Aorta (tissue), 5 donors: ENCODE results near the gene FOXJ2. TPM values are rescaled to one million over a fixed set of nuclear protein-coding genes. Genes with fewer than 3 reads are reported as not detected.
"Not testable (repeated sequence)": the region's sequence is repeated elsewhere in the genome, so short reads cannot be mapped to it uniquely, and the experiment has no call there.

ENCODE experiments used
- ATAC-seq: fragments of 200-7000 bp; cut with Tn5 transposase; one replicate; pipeline ENCODE4 v1.9.1; 2022; ENCODE audit warnings: moderate library complexity; ENCODE audit not compliant: low FRiP score
- DNase-seq, 2 donors: peaks; one replicate each; pipeline ENCODE4 v3.0.0-alpha.2; 2020
- H3K27ac ChIP-seq, 2 donors: one replicate each; pipeline ENCODE4 v1.5.1; 2013; ENCODE audit warnings: low read length in 2 of 2, mild to moderate bottlenecking in 2 of 2, moderate library complexity in 2 of 2, control low read depth in 1 of 2, inconsistent platforms in 1 of 2, low read depth in 1 of 2
- H3K27me3 ChIP-seq, 2 donors: one replicate each; pipeline ENCODE4 v1.6.1; 2013; ENCODE audit warnings: control low read depth in 1 of 2, low read length in 1 of 2, mild to moderate bottlenecking in 1 of 2, moderate library complexity in 1 of 2; ENCODE audit not compliant: insufficient read depth in 2 of 2, control insufficient read depth in 1 of 2
- H3K36me3 ChIP-seq, 2 donors: one replicate each; pipeline ENCODE4 v1.6.1; 2013; ENCODE audit warnings: control low read depth in 1 of 2, low read length in 1 of 2, mild to moderate bottlenecking in 1 of 2; ENCODE audit not compliant: insufficient read depth in 2 of 2, control insufficient read depth in 1 of 2
- H3K4me1 ChIP-seq, 2 donors: one replicate each; pipeline ENCODE4 v1.6.1; 2013; ENCODE audit warnings: low read length in 2 of 2, control low read depth in 1 of 2, mild to moderate bottlenecking in 1 of 2, moderate library complexity in 1 of 2; ENCODE audit not compliant: insufficient read depth in 2 of 2, control insufficient read depth in 1 of 2
- H3K4me3 ChIP-seq, 2 donors: one replicate each; pipeline ENCODE4 v1.5.1; 2013; ENCODE audit warnings: low read length in 2 of 2, control low read depth in 1 of 2, mild to moderate bottlenecking in 1 of 2
- H3K9me3 ChIP-seq: one replicate; pipeline ENCODE4 v1.6.1; 2013; ENCODE audit warnings: mild to moderate bottlenecking, low read length; ENCODE audit not compliant: control insufficient read depth
- WGBS, 2 donors: extraction: QIAGEN DNeasy Blood & Tissue Kit; methylation state at CpG; one replicate each; pipeline ENCODE4 v1.1.7; 2013; 5-methylcytosine and 5-hydroxymethylcytosine counted together
- intact Hi-C, 2 donors: fragments of 100-400 bp; cut with DNase I; formaldehyde crosslinking; loops; one replicate each; pipeline versions ENCODE4 v1.14.2 to v1.15.0; 2022
- polyA plus RNA-seq, 2 donors: library from polyadenylated mRNA; stranded (reverse); fragments of 200-250 nt; gene quantifications; one replicate each; pipeline ENCODE4 v1.2.3, GENCODE V29; 2013
- total RNA-seq, 2 donors: library from RNA; stranded (reverse); fragmentation: NEBNext Ultra II Directional; extraction: Animal tissue kit (Norgen Biotek cat#: 25700); gene quantifications; one replicate each; pipeline ENCODE4 v1.2.1, GENCODE V29; 2021
- donor health status: healthy with polysubstance abuse.
- donor health status: Bipolar disorder and iron deficiency.
- donor health status: DM: no; HTN: no; CAD: no.
- donor health status: DM: no; HTN: no; CAD: no.
- donor health status: DM: yes; HTN: yes; CAD: no.

FOXJ2 gene
- total and polyA plus RNA-seq, 4 donors = 6.0 to 32.1 (median 21.0) TPM

DNA sequence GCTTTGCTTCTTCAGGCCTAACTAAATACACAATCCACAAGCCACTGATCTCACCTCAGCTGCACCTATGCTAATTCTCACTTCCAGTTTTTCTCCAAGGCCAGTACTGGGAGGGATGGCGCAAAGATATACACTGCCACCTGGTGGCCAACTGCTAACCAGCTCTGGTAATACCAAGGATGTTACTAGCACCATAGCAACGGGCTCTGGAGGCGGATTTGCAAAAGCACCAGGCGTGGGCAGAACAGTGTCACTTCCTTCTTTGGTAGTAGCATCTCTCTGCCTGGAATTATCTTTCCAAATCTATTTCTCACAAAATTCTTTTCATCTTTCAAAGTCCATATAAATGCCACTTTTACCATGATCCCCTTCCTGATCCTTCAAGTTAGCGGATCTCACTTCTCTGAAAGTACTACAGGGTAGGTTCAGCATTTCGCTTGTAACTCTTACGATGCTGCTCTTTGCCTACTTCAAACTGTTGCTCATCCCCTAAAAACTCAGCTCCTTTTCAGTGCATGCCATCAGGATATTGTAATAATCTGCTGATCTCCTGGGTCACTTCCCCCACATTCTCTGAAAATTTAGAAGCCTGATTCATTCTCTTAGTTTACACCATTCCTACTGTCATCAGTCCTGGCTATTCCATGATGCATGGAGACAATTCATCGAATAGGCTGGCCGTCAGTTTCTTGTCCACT, 37.1 kb upstream of the FOXJ2 start:
- intact Hi-C loops = loop anchor here (1.0 to 2.0 kb wide), 3 partner anchors 63 to 135 kb away; no protein-coding TSS in a partner anchor
- WGBS, 2 donors = 42 to 43% methylated on average over 9 of the region's 9 CpGs

DNA sequence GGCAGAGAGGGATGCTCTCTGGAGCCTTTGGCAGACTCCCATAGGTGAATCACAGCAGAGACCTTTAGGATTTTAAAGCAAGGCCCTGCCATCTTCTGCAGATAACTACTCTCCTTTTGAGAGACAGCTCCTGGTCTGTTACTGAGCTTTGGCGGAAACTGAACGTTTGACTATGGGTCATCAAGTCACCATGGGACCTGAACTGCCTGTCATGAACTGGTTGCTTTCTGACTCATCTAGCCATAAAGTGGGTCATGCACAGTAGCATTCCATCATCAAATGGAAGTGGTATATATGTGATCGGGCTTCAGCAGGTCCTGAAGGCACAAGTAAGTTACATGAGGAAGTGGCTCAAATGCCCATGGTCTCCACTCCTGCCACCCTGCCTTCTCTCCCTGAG, 31.7 kb upstream of the FOXJ2 start:
- ATAC-seq, H3K4me3 ChIP-seq, DNase-seq, H3K4me1 ChIP-seq, H3K27me3 ChIP-seq, H3K9me3 ChIP-seq, H3K36me3 ChIP-seq, intact Hi-C loops, H3K27ac ChIP-seq: not testable (repeated sequence)
- WGBS, 2 donors = 82 to 84% methylated on average over 3 of the region's 3 CpGs

More for the DNA sequence above, 37.1 kb upstream of the FOXJ2 start:
- Histone ChIP-seq H3K4me3 (no peak overlapping the region), H3K27ac (no peak overlapping the region), H3K27me3 (no peaks in the 10 kb centered on the region), H3K4me1 (no peaks in the 10 kb centered on the region), H3K36me3 (no peaks in the 10 kb centered on the region), H3K9me3 (no peaks in the 10 kb centered on the region)
- ATAC-seq (peak; percentile 100), DNase-seq (peak; percentile 89 to 92)

DNA sequence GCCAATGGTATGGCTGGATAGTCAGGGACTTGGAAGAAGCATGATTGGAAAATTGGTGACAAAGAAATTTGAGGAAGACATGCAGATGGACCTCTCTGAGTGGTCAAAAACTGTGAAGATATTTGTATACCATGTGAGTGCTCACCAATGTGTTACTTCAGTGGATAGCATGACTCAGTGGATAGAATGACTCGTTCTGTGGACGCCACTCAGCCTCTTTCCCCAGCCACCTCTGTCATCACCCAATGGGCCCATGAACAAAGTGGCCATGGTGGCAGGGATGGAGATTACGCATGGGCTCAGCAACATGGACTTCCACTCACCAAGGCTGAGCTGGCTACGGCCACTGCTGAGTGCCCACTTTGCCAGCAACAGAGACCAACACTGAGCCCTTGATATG, 31.0 kb upstream of the FOXJ2 start:
- H3K9me3 ChIP-seq, H3K4me3 ChIP-seq, H3K36me3 ChIP-seq, DNase-seq, intact Hi-C loops, H3K4me1 ChIP-seq, H3K27me3 ChIP-seq, ATAC-seq, H3K27ac ChIP-seq: not testable (repeated sequence)
- 88 to 92% methylated on average over 4 of the region's 4 CpGs for WGBS, 2 donors

DNA sequence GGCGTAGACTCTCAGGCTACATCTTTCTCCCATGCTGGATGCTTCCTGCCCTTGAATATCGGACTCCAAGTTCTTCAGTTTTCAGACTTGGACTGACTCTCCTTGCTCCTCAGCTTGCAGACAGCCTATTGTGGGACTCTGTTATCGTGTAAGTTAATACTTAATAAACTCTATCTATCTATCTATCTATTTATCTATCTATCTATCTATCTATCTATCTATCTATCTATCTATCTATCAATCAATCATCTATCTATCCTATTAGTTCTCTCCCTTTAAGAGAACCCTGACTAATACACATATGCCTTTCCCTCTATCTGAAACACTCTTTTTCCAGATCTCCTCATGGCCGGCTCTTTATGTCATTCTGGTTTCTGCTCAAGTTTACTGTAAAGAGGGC, 27.6 kb upstream of the FOXJ2 start:
- H3K4me1 ChIP-seq, H3K27ac ChIP-seq, intact Hi-C loops, H3K36me3 ChIP-seq, H3K9me3 ChIP-seq, H3K27me3 ChIP-seq, H3K4me3 ChIP-seq, DNase-seq, ATAC-seq: not testable (repeated sequence)
- 85 to 86% methylated on average over 4 of the region's 4 CpGs for WGBS, 2 donors

DNA sequence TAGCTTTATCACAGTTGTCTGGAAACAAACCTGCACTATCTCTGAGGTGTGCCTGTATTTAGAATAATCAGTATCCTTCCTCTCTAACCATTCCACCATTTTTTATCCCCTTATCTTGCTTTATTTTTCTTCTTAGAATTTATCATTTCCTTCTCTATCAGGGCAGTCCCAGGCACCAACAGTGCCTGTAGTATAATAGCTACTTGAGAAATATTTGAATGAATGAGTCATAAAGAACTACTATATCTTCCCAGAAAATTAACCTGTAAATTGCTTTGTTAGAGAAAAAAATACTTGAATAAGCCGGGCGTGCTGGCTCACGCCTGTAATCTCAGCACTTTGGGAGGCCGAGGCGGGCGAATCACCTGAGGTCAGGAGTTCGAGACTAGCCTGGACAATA, 21.2 kb upstream of the FOXJ2 start:
- Histone ChIP-seq H3K36me3 (no peaks in the 10 kb centered on the region), H3K4me1 (no peaks in the 10 kb centered on the region), H3K27ac (no peak overlapping the region), H3K27me3 (peaks cover 0 to 1% of the 10 kb centered on the region in 2 donors), H3K9me3 (no peaks in the 10 kb centered on the region), H3K4me3 (no peak overlapping the region)
- ATAC-seq (no peak), DNase-seq (no peak)
- 75 to 87% methylated on average over 7 of the region's 7 CpGs for WGBS, 2 donors
- intact Hi-C loops = no loop called here

DNA sequence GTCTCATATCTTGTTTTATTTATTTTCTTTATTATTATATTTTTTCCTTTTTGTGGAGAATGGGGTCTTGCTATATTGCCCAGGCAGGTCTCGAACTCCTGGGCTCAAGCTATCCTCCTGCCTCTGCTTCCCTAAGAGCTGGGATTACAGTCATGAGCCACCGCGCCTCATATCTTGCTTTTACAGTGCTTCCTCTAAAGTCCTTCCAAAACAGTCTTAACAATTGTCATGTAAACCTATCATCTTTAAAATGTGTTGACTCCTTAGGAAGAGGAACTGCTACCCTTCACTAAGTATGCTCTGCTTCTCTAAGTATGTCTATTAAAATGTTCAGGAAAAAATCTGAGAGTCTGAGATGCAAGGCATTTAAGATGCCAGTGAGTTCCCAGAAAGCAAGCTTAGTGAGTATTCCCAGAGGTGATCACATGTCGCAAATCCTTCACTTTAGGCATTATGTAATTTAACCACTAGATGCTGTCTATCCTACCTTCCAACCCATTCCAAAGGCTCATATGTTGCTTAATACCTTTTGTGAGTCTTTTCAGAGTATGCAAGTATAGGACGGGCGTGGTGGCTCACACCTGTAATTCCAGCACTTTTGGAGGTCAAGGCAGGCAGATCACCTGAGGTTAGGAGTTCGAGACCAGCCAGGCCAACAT, 19.7 kb upstream of the FOXJ2 start:
- Histone ChIP-seq H3K27me3 (peaks cover 0 to 1% of the 10 kb centered on the region in 2 donors), H3K9me3 (no peaks in the 10 kb centered on the region), H3K27ac (no peak overlapping the region), H3K36me3 (no peaks in the 10 kb centered on the region), H3K4me1 (no peaks in the 10 kb centered on the region), H3K4me3 (no peak overlapping the region)
- ATAC-seq (no peak), DNase-seq (no peak)
- intact Hi-C loops = no loop called here
- WGBS, 2 donors = 85 to 90% methylated on average over 7 of the region's 7 CpGs

DNA sequence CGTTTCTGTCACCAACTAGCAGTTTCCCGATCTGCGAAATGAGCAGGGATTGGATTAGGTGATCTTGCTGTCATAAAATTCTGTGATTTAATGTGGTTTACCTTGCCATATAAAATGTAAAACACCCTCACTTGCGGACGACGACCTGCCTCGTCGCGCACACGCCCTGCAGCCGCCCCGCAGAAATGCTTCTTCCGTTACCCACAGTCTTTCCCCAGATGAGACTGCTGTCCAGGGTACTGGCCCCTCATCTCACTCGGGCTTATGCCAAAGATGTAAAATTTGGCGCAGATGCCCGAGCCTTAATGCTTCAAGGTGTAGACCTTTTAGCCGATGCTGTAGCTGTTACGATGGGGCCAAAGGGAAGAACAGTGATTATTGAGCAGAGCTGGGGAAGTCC, 17.7 kb upstream of the FOXJ2 start:
- Histone ChIP-seq H3K27me3 (peaks cover 0 to 1% of the 10 kb centered on the region in 2 donors), H3K4me1 (no peaks in the 10 kb centered on the region), H3K36me3 (no peaks in the 10 kb centered on the region), H3K27ac (no peak overlapping the region), H3K4me3 (no peak overlapping the region), H3K9me3 (no peaks in the 10 kb centered on the region)
- intact Hi-C loops = no loop called here
- no peak for DNase-seq
- no peak for ATAC-seq
- WGBS, 2 donors = 35 to 38% methylated on average over 18 of the region's 18 CpGs

DNA sequence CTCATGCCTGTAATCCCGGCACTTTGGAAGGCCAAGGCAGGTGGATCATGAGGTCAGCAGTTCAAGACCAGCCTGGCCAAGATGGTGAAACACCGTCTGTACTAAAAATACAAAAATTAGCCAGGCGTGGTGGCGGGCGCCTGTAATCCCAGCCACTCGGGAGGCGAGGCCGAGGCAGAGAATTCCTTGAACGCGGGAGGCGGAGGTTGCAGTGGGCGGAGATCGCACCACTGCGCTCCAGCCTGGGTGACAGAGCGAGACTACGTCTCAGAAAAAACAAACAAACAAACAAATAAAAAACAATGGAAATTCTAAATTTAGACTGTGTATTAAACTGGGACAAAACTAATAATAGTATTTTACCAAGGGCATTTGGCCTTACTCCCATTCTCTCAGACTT, 14.3 kb upstream of the FOXJ2 start:
- ATAC-seq, H3K36me3 ChIP-seq, intact Hi-C loops, H3K27me3 ChIP-seq, H3K4me3 ChIP-seq, H3K4me1 ChIP-seq, DNase-seq, H3K9me3 ChIP-seq, H3K27ac ChIP-seq: not testable (repeated sequence)
- 46 to 56% methylated on average over 16 of the region's 16 CpGs for WGBS, 2 donors
